ENCODE data around the gene RAF1.

- TF ChIP-seq CTCF (IDR thresholded peaks at IDR 0.05; ENCODE audit: low read length) (no peak), EZH2 (optimal IDR thresholded peaks at IDR 0.05; ENCODE audit: low read depth, low read length) (no peak)
These were observed 72.5 kb downstream of the RAF1 start for GRCh38 chr3:12591456-12591855.

Measured in MM.1S (cell line).